ENCODE results near the gene CPT1C. TPM values are rescaled to one million over a fixed set of nuclear protein-coding genes. Genes with fewer than 3 reads are reported as not detected.

Gene CPT1C
- total RNA-seq, 3 donors from 2014 or later (not counting 1 experiment from before 2014, with no cell fraction given): 0.34 to 0.78 (median 0.73) TPM

- Mint-ChIP-seq H3K27ac (no peak overlapping the region), H3K4me1 (peaks cover 11 to 18% of the 10 kb centered on the region in 2 donors), H3K9me3 (no peaks in the 10 kb centered on the region), H3K36me3 (no peaks in the 10 kb centered on the region), H3K27me3 (ENCODE audit: low read depth in 2 of 2) (no peaks in the 10 kb centered on the region), H3K4me3 (no peak overlapping the region)
- Histone ChIP-seq H3K4me3 (ENCODE audit: low read length) (no peak overlapping the region), H3K4me1 (ENCODE audit: control insufficient read depth, insufficient read depth, low read length) (peaks cover 11% of the 10 kb centered on the region), H3K27ac (ENCODE audit: low read length) (no peak overlapping the region), H3K27me3 (ENCODE audit: control insufficient read depth, insufficient read depth, low read length) (no peaks in the 10 kb centered on the region), H3K36me3 (ENCODE audit: control insufficient read depth, insufficient read depth, low read length) (no peaks in the 10 kb centered on the region), H3K9me3 (ENCODE audit: control insufficient read depth, insufficient read depth, low read length) (no peaks in the 10 kb centered on the region)
- no peak for TF ChIP-seq CTCF (IDR thresholded peaks at IDR 0.05)
- ATAC-seq (no peak), DNase-seq (no peak)
- intact Hi-C loops (cut with micrococcal nuclease): no loop called here
- WGBS (ENCODE audit: insufficient coverage): 97% methylated on average over 23 of the region's 23 CpGs
Observed at GRCh38 chr19:49744946-49745381, 54.0 kb downstream of the CPT1C start.

- no peak overlapping the region for H3K4me3 ChIP-seq (ENCODE audit: low read length)
- H3K4me1 ChIP-seq (ENCODE audit: control insufficient read depth, insufficient read depth, low read length): peaks cover 11% of the 10 kb centered on the region
- H3K27me3 Mint-ChIP-seq (ENCODE audit: low read depth in 2 of 2): no peaks in the 10 kb centered on the region
- 57% methylated on average over 47 of the region's 52 CpGs for WGBS (ENCODE audit: insufficient coverage)
- ATAC-seq: peak; percentile 57 to 88 (median 85)
- H3K36me3 ChIP-seq (ENCODE audit: control insufficient read depth, insufficient read depth, low read length): no peaks in the 10 kb centered on the region
- no peak for TF ChIP-seq CTCF (IDR thresholded peaks at IDR 0.05)
- peaks cover 12 to 19% of the 10 kb centered on the region in 2 donors for H3K4me1 Mint-ChIP-seq
- no peaks in the 10 kb centered on the region for H3K9me3 ChIP-seq (ENCODE audit: control insufficient read depth, insufficient read depth, low read length)
- peak; percentile 44 to 60 for DNase-seq
- no peak overlapping the region for H3K4me3 Mint-ChIP-seq
- no peaks in the 10 kb centered on the region for H3K36me3 Mint-ChIP-seq
- H3K27ac Mint-ChIP-seq: no peak overlapping the region
- no peaks in the 10 kb centered on the region for H3K9me3 Mint-ChIP-seq
- H3K27ac ChIP-seq (ENCODE audit: low read length): no peak overlapping the region
- intact Hi-C loops (cut with micrococcal nuclease): no loop called here
- H3K27me3 ChIP-seq (ENCODE audit: control insufficient read depth, insufficient read depth, low read length): no peaks in the 10 kb centered on the region
Observed at GRCh38 chr19:49746206-49746958, 55.5 kb downstream of the CPT1C start.

GRCh38 chr19:49749055-49749716 is 58.3 kb downstream of the CPT1C start:
- Histone ChIP-seq H3K4me3 (ENCODE audit: low read length) (no peak overlapping the region), H3K36me3 (ENCODE audit: control insufficient read depth, insufficient read depth, low read length) (no peaks in the 10 kb centered on the region), H3K27me3 (ENCODE audit: control insufficient read depth, insufficient read depth, low read length) (no peaks in the 10 kb centered on the region), H3K4me1 (ENCODE audit: control insufficient read depth, insufficient read depth, low read length) (peaks cover 11% of the 10 kb centered on the region), H3K9me3 (ENCODE audit: control insufficient read depth, insufficient read depth, low read length) (no peaks in the 10 kb centered on the region), H3K27ac (ENCODE audit: low read length) (peak overlapping the region; percentile 4)
- peak overlapping the region; percentile 9 to 59 for H3K27ac Mint-ChIP-seq
- peak overlapping the region; percentile 3 for H3K4me3 Mint-ChIP-seq
- H3K36me3 Mint-ChIP-seq: no peaks in the 10 kb centered on the region
- no peaks in the 10 kb centered on the region for H3K27me3 Mint-ChIP-seq (ENCODE audit: low read depth in 2 of 2)
- 67% methylated on average over 6 of the region's 6 CpGs for WGBS (ENCODE audit: insufficient coverage)
- H3K4me1 Mint-ChIP-seq: peaks cover 12 to 19% of the 10 kb centered on the region in 2 donors
- peak; percentile 41 to 60 (median 52) for ATAC-seq
- TF ChIP-seq CTCF (IDR thresholded peaks at IDR 0.05): no peak
- H3K9me3 Mint-ChIP-seq: no peaks in the 10 kb centered on the region
- DNase-seq: no peak
- intact Hi-C loops (cut with micrococcal nuclease): no loop called here

All from natural killer cell (primary cell).